PFSK-1 (cell line): ENCODE measurements around the gene UMPS.

Experiments used
- FOXP2 ChIP-seq: optimal IDR thresholded peaks from 2 replicates; pipeline ENCODE3; 2011; ENCODE audit warnings: borderline replicate concordance, control low read depth, inconsistent platforms; ENCODE audit not compliant: insufficient read depth; ENCODE audit errors: extremely low read length, extremely low read depth
- POLR2AphosphoS5 ChIP-seq: IDR thresholded peaks from 2 replicates; pipeline ENCODE4 v1.6.1; 2012; ENCODE audit warnings: low read depth, mild to moderate bottlenecking, control low read depth, low read length, moderate library complexity
- SIN3A ChIP-seq: IDR thresholded peaks from 2 replicates; pipeline ENCODE4 v1.6.1; 2012; ENCODE audit warnings: mild to moderate bottlenecking, low read length, moderate library complexity, borderline replicate concordance; ENCODE audit not compliant: insufficient read depth
- TAF1 ChIP-seq: IDR thresholded peaks from 2 replicates; pipeline ENCODE4 v1.6.1; 2012; ENCODE audit warnings: low read length, control low read depth, borderline replicate concordance; ENCODE audit not compliant: insufficient read depth
- TF ChIP-seq, protein P1 (sequence below), 2 experiments: IDR thresholded peaks; 2 replicates each; pipeline versions ENCODE4 v1.6.1 to v1.8.0; 2011 to 2012; ENCODE audit warnings: low read depth in 2 of 2, low read length in 2 of 2, control low read depth in 1 of 2, inconsistent platforms in 1 of 2, mild to moderate bottlenecking in 1 of 2, moderate library complexity in 1 of 2; ENCODE audit not compliant: insufficient read depth in 1 of 2

The UMPS gene

GRCh38 chr3:124763644-124764358, 33.5 kb downstream of the UMPS start:
- no peak for TF ChIP-seq TAF1
- TF ChIP-seq, protein P1, sequence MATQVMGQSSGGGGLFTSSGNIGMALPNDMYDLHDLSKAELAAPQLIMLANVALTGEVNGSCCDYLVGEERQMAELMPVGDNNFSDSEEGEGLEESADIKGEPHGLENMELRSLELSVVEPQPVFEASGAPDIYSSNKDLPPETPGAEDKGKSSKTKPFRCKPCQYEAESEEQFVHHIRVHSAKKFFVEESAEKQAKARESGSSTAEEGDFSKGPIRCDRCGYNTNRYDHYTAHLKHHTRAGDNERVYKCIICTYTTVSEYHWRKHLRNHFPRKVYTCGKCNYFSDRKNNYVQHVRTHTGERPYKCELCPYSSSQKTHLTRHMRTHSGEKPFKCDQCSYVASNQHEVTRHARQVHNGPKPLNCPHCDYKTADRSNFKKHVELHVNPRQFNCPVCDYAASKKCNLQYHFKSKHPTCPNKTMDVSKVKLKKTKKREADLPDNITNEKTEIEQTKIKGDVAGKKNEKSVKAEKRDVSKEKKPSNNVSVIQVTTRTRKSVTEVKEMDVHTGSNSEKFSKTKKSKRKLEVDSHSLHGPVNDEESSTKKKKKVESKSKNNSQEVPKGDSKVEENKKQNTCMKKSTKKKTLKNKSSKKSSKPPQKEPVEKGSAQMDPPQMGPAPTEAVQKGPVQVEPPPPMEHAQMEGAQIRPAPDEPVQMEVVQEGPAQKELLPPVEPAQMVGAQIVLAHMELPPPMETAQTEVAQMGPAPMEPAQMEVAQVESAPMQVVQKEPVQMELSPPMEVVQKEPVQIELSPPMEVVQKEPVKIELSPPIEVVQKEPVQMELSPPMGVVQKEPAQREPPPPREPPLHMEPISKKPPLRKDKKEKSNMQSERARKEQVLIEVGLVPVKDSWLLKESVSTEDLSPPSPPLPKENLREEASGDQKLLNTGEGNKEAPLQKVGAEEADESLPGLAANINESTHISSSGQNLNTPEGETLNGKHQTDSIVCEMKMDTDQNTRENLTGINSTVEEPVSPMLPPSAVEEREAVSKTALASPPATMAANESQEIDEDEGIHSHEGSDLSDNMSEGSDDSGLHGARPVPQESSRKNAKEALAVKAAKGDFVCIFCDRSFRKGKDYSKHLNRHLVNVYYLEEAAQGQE (IDR thresholded peaks at IDR 0.05; ENCODE audit: insufficient read depth in 1 of 2, low read depth in 2 of 2, low read length in 2 of 2) = no peak
- TF ChIP-seq SIN3A = no peak
- TF ChIP-seq FOXP2 = no peak
- no peak for TF ChIP-seq POLR2AphosphoS5

DNA sequence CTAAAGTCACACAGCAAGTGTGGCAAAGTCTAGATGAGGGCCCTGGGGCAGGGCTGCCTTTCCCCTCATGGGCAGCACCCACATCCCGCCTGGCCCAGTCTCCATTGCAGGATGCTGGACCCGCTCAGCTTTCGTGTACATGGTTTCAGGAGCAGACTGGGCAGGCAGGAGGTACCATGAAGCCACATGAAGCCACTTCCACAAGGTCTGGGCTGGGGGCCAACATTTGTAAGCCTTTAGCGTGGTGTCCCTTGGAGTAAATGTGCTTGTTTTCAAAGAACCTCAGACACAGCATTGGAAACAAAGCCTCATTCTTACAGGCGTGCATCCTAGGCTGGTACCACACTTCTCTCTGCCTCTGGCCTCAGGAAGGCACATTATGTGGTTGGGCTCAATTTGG, 34.5 kb downstream of the UMPS start:
- no peak for TF ChIP-seq SIN3A
- TF ChIP-seq TAF1 = no peak
- TF ChIP-seq FOXP2 = no peak
- no peak for TF ChIP-seq POLR2AphosphoS5
- TF ChIP-seq, protein P1 (IDR thresholded peaks at IDR 0.05; ENCODE audit: insufficient read depth in 1 of 2, low read depth in 2 of 2, low read length in 2 of 2) = no peak

GRCh38 chr3:124765197-124765840, 35.1 kb downstream of the UMPS start:
- TF ChIP-seq POLR2AphosphoS5 = no peak
- TF ChIP-seq TAF1 = no peak

DNA sequence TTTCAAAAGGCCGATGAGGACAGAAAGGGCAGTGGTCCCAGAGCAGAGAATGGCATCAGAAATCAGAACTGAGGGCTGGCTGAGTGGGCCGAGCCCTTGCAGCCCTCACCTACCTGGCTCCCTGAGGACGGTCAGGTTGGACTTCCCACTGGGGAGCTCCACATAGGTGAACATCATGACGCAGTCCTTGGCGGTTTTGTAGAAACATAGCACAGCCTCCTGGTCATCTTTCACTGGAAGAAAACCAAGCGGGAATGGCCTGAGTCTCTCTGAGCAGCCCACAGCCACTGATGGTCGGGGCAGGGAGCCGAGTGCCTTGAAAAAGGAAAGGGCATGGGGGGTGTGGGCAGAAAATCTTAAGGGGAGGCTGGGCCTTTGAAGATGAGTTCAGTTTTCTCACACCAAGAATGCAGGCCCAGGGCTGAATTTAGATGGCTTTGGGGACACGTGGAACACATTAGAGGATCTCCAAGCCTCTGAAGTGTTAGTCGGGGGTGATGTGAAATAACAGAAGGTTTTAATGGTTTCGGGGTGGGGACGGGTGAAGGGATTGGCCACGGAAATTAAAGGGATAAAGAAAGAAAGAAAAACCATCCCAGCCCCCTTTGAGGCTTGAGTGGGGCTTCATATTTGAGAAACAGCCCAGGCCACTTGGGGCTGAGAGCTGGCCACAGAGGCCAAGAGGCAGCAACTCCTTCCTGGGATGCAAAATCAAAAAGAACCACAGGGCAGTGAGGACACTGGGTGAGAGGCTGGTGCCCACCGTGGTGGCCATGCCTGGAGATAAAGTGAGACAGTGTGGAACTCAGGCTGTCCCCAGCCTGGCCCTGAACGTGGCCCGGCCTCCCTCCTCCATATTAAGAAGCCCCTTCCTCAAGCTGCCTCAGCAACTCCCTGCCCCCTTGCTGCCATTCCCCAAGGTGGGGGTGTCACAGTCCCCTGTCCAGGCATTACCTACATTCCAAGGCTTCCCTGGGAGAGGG, 36.2 kb downstream of the UMPS start:
- TF ChIP-seq, protein P1 (IDR thresholded peaks at IDR 0.05; ENCODE audit: insufficient read depth in 1 of 2, low read depth in 2 of 2, low read length in 2 of 2) = no peak
- TF ChIP-seq SIN3A (no peak), TAF1 (no peak), FOXP2 (no peak), POLR2AphosphoS5 (no peak)

DNA sequence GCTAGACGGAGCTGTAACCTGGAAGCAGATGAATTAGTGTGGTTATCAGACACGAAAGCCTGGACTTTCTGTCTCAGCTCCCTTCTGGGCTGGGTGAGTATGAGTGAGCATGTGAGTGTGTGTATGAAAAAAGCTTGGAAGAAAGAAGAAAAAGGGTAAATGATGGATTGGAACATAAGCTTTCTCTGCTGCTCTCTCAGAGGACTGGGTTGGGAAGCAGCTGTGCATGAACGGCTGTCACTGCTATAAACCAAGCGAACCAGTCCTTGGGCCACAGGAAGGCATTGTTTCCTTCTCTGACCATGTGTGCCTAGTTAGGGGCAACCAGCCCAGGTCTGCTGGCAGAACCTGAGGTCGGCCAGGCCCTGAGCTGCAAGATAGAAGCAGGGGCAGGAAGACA, 37.0 kb downstream of the UMPS start:
- TF ChIP-seq SIN3A = no peak
- TF ChIP-seq TAF1 = no peak
- TF ChIP-seq FOXP2 = no peak
- no peak for TF ChIP-seq POLR2AphosphoS5
- TF ChIP-seq, protein P1 (IDR thresholded peaks at IDR 0.05; ENCODE audit: insufficient read depth in 1 of 2, low read depth in 2 of 2, low read length in 2 of 2) = no peak
